ENCODE measurements around the gene MAP4K1.

DNA sequence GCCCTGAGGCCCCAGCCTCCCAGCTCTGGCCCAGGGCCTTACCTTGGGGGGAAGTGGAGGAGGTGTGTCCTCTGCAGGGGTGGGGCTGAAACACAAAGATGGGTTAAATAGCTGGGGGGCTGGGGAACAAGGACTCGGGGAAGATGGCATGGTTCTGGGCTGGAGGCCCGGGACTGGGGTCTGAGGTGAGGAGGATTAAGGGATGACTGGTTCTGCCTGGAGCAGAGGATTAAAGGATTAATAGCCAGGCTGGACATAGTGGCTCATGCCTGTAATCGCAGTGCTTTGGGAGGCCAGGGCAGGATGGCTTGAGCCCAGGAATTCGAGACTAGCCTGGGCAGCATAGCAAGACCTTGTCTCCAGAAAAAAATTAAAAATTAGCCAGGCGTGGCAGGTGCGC is 11.6 kb downstream of the MAP4K1 start:
- TF ChIP-seq TAF1 (CRISPR knock-in tag; IDR thresholded peaks at IDR 0.05), result no peak
- TF ChIP-seq, protein P1, sequence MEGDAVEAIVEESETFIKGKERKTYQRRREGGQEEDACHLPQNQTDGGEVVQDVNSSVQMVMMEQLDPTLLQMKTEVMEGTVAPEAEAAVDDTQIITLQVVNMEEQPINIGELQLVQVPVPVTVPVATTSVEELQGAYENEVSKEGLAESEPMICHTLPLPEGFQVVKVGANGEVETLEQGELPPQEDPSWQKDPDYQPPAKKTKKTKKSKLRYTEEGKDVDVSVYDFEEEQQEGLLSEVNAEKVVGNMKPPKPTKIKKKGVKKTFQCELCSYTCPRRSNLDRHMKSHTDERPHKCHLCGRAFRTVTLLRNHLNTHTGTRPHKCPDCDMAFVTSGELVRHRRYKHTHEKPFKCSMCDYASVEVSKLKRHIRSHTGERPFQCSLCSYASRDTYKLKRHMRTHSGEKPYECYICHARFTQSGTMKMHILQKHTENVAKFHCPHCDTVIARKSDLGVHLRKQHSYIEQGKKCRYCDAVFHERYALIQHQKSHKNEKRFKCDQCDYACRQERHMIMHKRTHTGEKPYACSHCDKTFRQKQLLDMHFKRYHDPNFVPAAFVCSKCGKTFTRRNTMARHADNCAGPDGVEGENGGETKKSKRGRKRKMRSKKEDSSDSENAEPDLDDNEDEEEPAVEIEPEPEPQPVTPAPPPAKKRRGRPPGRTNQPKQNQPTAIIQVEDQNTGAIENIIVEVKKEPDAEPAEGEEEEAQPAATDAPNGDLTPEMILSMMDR (CRISPR knock-in tag; IDR thresholded peaks at IDR 0.05), result no peak
- TF ChIP-seq, protein P2, sequence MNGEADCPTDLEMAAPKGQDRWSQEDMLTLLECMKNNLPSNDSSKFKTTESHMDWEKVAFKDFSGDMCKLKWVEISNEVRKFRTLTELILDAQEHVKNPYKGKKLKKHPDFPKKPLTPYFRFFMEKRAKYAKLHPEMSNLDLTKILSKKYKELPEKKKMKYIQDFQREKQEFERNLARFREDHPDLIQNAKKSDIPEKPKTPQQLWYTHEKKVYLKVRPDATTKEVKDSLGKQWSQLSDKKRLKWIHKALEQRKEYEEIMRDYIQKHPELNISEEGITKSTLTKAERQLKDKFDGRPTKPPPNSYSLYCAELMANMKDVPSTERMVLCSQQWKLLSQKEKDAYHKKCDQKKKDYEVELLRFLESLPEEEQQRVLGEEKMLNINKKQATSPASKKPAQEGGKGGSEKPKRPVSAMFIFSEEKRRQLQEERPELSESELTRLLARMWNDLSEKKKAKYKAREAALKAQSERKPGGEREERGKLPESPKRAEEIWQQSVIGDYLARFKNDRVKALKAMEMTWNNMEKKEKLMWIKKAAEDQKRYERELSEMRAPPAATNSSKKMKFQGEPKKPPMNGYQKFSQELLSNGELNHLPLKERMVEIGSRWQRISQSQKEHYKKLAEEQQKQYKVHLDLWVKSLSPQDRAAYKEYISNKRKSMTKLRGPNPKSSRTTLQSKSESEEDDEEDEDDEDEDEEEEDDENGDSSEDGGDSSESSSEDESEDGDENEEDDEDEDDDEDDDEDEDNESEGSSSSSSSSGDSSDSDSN (CRISPR knock-in tag; IDR thresholded peaks at IDR 0.05), result no peak
- TF ChIP-seq NCOR1 (IDR thresholded peaks at IDR 0.05; ENCODE audit: borderline replicate concordance, low read length), result no peak

Measured in HepG2 (cell line).